ENCODE data around the gene POMGNT2. TPM values are rescaled to one million over a fixed set of nuclear protein-coding genes. Genes with fewer than 3 reads are reported as not detected.

The POMGNT2 gene
- total and polyA plus RNA-seq, 4 donors, result 5.8 to 6.6 (median 6.5) TPM

GRCh38 chr3:43117257-43117656 is 11.4 kb upstream of the POMGNT2 start:
- Histone ChIP-seq H3K36me3 (ENCODE audit: control insufficient read depth in 4 of 4, insufficient read depth in 3 of 4, low read depth in 1 of 4, low read length in 3 of 4) (no peaks in the 10 kb centered on the region), H3K4me3 (ENCODE audit: low read depth in 1 of 3, low read length in 3 of 3) (no peak overlapping the region), H3K27ac (ENCODE audit: low read depth in 1 of 2, low read length in 2 of 2) (no peak overlapping the region), H3K9me3 (ENCODE audit: control insufficient read depth in 4 of 4, low read length in 3 of 4) (no peaks in the 10 kb centered on the region), H3K9ac (ENCODE audit: low read depth in 1 of 2, low read length in 2 of 2) (no peak overlapping the region), H3K27me3 (ENCODE audit: control insufficient read depth in 4 of 4, insufficient read depth in 4 of 4, low read length in 3 of 4) (no peaks in the 10 kb centered on the region), H3K4me1 (ENCODE audit: control insufficient read depth in 4 of 4, insufficient read depth in 4 of 4, low read length in 3 of 4) (no peaks in the 10 kb centered on the region)
- no peak for DNase-seq (ENCODE audit: low spot score)
- 93% methylated on average over 4 of the region's 4 CpGs for WGBS
- TF ChIP-seq, protein P1, sequence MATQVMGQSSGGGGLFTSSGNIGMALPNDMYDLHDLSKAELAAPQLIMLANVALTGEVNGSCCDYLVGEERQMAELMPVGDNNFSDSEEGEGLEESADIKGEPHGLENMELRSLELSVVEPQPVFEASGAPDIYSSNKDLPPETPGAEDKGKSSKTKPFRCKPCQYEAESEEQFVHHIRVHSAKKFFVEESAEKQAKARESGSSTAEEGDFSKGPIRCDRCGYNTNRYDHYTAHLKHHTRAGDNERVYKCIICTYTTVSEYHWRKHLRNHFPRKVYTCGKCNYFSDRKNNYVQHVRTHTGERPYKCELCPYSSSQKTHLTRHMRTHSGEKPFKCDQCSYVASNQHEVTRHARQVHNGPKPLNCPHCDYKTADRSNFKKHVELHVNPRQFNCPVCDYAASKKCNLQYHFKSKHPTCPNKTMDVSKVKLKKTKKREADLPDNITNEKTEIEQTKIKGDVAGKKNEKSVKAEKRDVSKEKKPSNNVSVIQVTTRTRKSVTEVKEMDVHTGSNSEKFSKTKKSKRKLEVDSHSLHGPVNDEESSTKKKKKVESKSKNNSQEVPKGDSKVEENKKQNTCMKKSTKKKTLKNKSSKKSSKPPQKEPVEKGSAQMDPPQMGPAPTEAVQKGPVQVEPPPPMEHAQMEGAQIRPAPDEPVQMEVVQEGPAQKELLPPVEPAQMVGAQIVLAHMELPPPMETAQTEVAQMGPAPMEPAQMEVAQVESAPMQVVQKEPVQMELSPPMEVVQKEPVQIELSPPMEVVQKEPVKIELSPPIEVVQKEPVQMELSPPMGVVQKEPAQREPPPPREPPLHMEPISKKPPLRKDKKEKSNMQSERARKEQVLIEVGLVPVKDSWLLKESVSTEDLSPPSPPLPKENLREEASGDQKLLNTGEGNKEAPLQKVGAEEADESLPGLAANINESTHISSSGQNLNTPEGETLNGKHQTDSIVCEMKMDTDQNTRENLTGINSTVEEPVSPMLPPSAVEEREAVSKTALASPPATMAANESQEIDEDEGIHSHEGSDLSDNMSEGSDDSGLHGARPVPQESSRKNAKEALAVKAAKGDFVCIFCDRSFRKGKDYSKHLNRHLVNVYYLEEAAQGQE (IDR thresholded peaks at IDR 0.05), result no peak
- TF ChIP-seq EGR1 (IDR thresholded peaks at IDR 0.05; ENCODE audit: low read depth in 2 of 2), result no peak
- TF ChIP-seq NR2F2 (IDR thresholded peaks at IDR 0.05), result no peak
- no peak for TF ChIP-seq RXRA (IDR thresholded peaks at IDR 0.05)

DNA sequence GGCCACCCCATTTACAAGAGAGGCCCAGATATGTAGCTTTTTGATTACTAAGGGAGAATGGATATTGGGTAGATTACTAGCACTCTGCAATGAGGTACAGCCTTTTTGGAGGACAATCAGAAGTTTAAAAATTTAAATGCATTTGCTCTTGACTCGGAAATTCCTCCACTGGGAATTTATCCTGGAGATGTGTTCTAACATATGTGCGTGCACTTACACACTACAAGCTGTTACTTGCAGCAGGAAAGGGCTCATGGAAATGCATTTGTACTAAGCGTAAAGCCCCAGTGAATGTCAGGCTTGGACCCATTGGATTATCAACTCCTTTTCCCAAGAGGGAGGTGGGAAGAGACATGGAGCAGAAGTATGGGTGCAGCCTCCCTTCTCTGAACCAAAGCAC is 7.8 kb upstream of the POMGNT2 start:
- Histone ChIP-seq H3K27me3 (ENCODE audit: control insufficient read depth in 4 of 4, insufficient read depth in 4 of 4, low read length in 3 of 4) (no peaks in the 10 kb centered on the region), H3K27ac (ENCODE audit: low read depth in 1 of 2, low read length in 2 of 2) (no peak overlapping the region), H3K4me3 (ENCODE audit: low read depth in 1 of 3, low read length in 3 of 3) (no peak overlapping the region), H3K36me3 (ENCODE audit: control insufficient read depth in 4 of 4, insufficient read depth in 3 of 4, low read depth in 1 of 4, low read length in 3 of 4) (no peaks in the 10 kb centered on the region), H3K9me3 (ENCODE audit: control insufficient read depth in 4 of 4, low read length in 3 of 4) (no peaks in the 10 kb centered on the region), H3K4me1 (ENCODE audit: control insufficient read depth in 4 of 4, insufficient read depth in 4 of 4, low read length in 3 of 4) (no peaks in the 10 kb centered on the region), H3K9ac (ENCODE audit: low read depth in 1 of 2, low read length in 2 of 2) (no peak overlapping the region)
- 96% methylated on average over 3 of the region's 3 CpGs for WGBS
- DNase-seq (ENCODE audit: low spot score), result no peak
- TF ChIP-seq SP1 (IDR thresholded peaks at IDR 0.05), result no peak
- TF ChIP-seq HNF4A (conservative IDR thresholded peaks at IDR 0.05), result no peak
- no peak for TF ChIP-seq YY1 (IDR thresholded peaks at IDR 0.05)
- no peak for TF ChIP-seq GABPA (IDR thresholded peaks at IDR 0.05 in 1 of 2, conservative IDR thresholded peaks at IDR 0.05 in 1 of 2)
- TF ChIP-seq, protein P2, sequence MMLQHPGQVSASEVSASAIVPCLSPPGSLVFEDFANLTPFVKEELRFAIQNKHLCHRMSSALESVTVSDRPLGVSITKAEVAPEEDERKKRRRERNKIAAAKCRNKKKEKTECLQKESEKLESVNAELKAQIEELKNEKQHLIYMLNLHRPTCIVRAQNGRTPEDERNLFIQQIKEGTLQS (IDR thresholded peaks at IDR 0.05), result no peak
- no peak for TF ChIP-seq CTCF (IDR thresholded peaks at IDR 0.05; ENCODE audit: low read depth, low read length, missing input control)

- no peak for DNase-seq (ENCODE audit: low spot score)
- H3K4me3 ChIP-seq (ENCODE audit: low read depth in 1 of 3, low read length in 3 of 3), result peak overlapping the region; percentile 1 to 87 (median 29)
- H3K27me3 ChIP-seq (ENCODE audit: control insufficient read depth in 4 of 4, insufficient read depth in 4 of 4, low read length in 3 of 4), result no peaks in the 10 kb centered on the region
- no peaks in the 10 kb centered on the region for H3K9me3 ChIP-seq (ENCODE audit: control insufficient read depth in 4 of 4, low read length in 3 of 4)
- WGBS, result 9% methylated on average over 6 of the region's 6 CpGs
- no peaks in the 10 kb centered on the region for H3K36me3 ChIP-seq (ENCODE audit: control insufficient read depth in 4 of 4, insufficient read depth in 3 of 4, low read depth in 1 of 4, low read length in 3 of 4)
- no peak overlapping the region for H3K9ac ChIP-seq (ENCODE audit: low read depth in 1 of 2, low read length in 2 of 2)
- H3K4me1 ChIP-seq (ENCODE audit: control insufficient read depth in 4 of 4, insufficient read depth in 4 of 4, low read length in 3 of 4), result peaks cover 2 to 19% (median 4%) of the 10 kb centered on the region in 4 donors
- no peak overlapping the region for H3K27ac ChIP-seq (ENCODE audit: low read depth in 1 of 2, low read length in 2 of 2)
- TF ChIP-seq HNF4A (conservative IDR thresholded peaks at IDR 0.05), result no peak
- TF ChIP-seq, protein P1 (IDR thresholded peaks at IDR 0.05), result no peak
- no peak for TF ChIP-seq FOXA1 (IDR thresholded peaks at IDR 0.05)
- no peak for TF ChIP-seq SP1 (IDR thresholded peaks at IDR 0.05)
- no peak for TF ChIP-seq MAX (IDR thresholded peaks at IDR 0.05)
- TF ChIP-seq, protein P2 (IDR thresholded peaks at IDR 0.05), result no peak
- no peak for TF ChIP-seq HNF4G (IDR thresholded peaks at IDR 0.05)
- no peak for TF ChIP-seq FOXA2 (IDR thresholded peaks at IDR 0.05)
- no peak for TF ChIP-seq TAF1 (conservative IDR thresholded peaks at IDR 0.05)
- no peak for TF ChIP-seq YY1 (IDR thresholded peaks at IDR 0.05)
- TF ChIP-seq RAD21 (IDR thresholded peaks at IDR 0.05), result no peak
- TF ChIP-seq EGR1 (IDR thresholded peaks at IDR 0.05; ENCODE audit: low read depth in 2 of 2), result no peak
- no peak for TF ChIP-seq NR2F2 (IDR thresholded peaks at IDR 0.05)
- no peak for TF ChIP-seq RXRA (IDR thresholded peaks at IDR 0.05)
- TF ChIP-seq GABPA (IDR thresholded peaks at IDR 0.05 in 1 of 2, conservative IDR thresholded peaks at IDR 0.05 in 1 of 2), result no peak
These were observed 382 bp upstream of the POMGNT2 start for GRCh38 chr3:43106293-43106628.

Data from liver (tissue), 9 donors.